GM23248 (cell line): ENCODE data around the gene SPINK6. TPM values are rescaled to one million over a fixed set of nuclear protein-coding genes. Genes with fewer than 3 reads are reported as not detected.

ENCODE experiments used
- DNase-seq: peaks from one replicate; pipeline ENCODE4 v3.0.0-alpha.2; 2015
- H2AFZ ChIP-seq: fragments of 200-600 bp; sonication (generic); 2 replicates; pipeline ENCODE4 v1.6.1; 2016; ENCODE audit warnings: antibody characterized with exemption
- H3F3A ChIP-seq: fragments of 200-600 bp; sonication (generic); 2 replicates; pipeline ENCODE4 v1.6.1; 2016; ENCODE audit warnings: mild to moderate bottlenecking, antibody characterized with exemption, mixed run types; ENCODE audit not compliant: insufficient read depth
- H3K27ac ChIP-seq: fragments of 200-600 bp; sonication (generic); 2 replicates; pipeline ENCODE4 v1.5.1; 2016; ENCODE audit warnings: mild to moderate bottlenecking
- H3K27me3 ChIP-seq: fragments of 200-600 bp; sonication (generic); replicated peaks from 2 replicates; pipeline ENCODE4 v1.6.1; 2016; ENCODE audit warnings: mild to moderate bottlenecking; ENCODE audit not compliant: insufficient read depth
- H3K36me3 ChIP-seq: fragments of 200-600 bp; sonication (generic); 2 replicates; pipeline ENCODE4 v1.6.1; 2016; ENCODE audit warnings: low read depth, mild to moderate bottlenecking
- H3K4me1 ChIP-seq: fragments of 200-600 bp; sonication (generic); 2 replicates; pipeline ENCODE4 v1.6.1; 2016; ENCODE audit warnings: mild to moderate bottlenecking; ENCODE audit not compliant: insufficient read depth
- H3K4me2 ChIP-seq: fragments of 200-600 bp; sonication (generic); one replicate; pipeline ENCODE4 v1.6.1; 2016; ENCODE audit warnings: mild to moderate bottlenecking; ENCODE audit not compliant: unreplicated experiment
- H3K4me3 ChIP-seq: fragments of 200-600 bp; sonication (generic); 2 replicates; pipeline ENCODE4 v1.5.1; 2016; ENCODE audit warnings: mild to moderate bottlenecking
- H3K79me2 ChIP-seq: fragments of 200-600 bp; sonication (generic); 2 replicates; pipeline ENCODE4 v1.6.1; 2016; ENCODE audit warnings: mild to moderate bottlenecking; ENCODE audit not compliant: insufficient read depth
- H3K9ac ChIP-seq: fragments of 200-600 bp; sonication (generic); 2 replicates; pipeline ENCODE4 v1.6.1; 2016; ENCODE audit warnings: mild to moderate bottlenecking
- H3K9me2 ChIP-seq: fragments of 200-600 bp; sonication (generic); 2 replicates; pipeline ENCODE4 v1.6.1; 2016; ENCODE audit warnings: mixed run types, mild to moderate bottlenecking, moderate library complexity; ENCODE audit not compliant: insufficient read depth
- H3K9me3 ChIP-seq: fragments of 200-600 bp; sonication (generic); one replicate; pipeline ENCODE4 v1.6.1; 2017; ENCODE audit warnings: low read depth
- H4K20me1 ChIP-seq: fragments of 200-600 bp; sonication (generic); 2 replicates; pipeline ENCODE4 v1.6.0; 2016; ENCODE audit not compliant: insufficient read depth
- EZH2 ChIP-seq: fragments of 200-600 bp; sonication (generic); IDR thresholded peaks from 2 replicates; pipeline ENCODE4 v1.6.1; 2018; ENCODE audit warnings: antibody characterized with exemption, mild to moderate bottlenecking; ENCODE audit not compliant: insufficient read depth, poor library complexity, severe bottlenecking
- EZH2phosphoT487 ChIP-seq: fragments of 200-600 bp; sonication (generic); IDR thresholded peaks from 2 replicates; pipeline ENCODE4 v1.6.1; 2018; ENCODE audit warnings: antibody characterized with exemption, moderate library complexity, mild to moderate bottlenecking, low read depth; ENCODE audit not compliant: insufficient read depth
- WGBS, 2 experiments: methylation state at CpG; one replicate each; pipeline ENCODE4 v1.1.6; 2015 to 2017; ENCODE audit warnings: low lambda C conversion rate in 2 of 2, low coverage in 1 of 2; ENCODE audit errors: missing lambda C conversion rate in 2 of 2; 5-methylcytosine and 5-hydroxymethylcytosine counted together
- in situ Hi-C: fragments of 300-500 bp; cut with MboI; formaldehyde crosslinking; loops from 2 replicates; pipeline ENCODE4 v1.15.0; 2020
- polyA plus RNA-seq: library from polyadenylated mRNA; unstranded; fragments of >200 nt; fragmentation: Nextera tagmentation; extraction: Ambion mirVana; gene quantifications from 2 replicates; pipeline ENCODE4 v1.2.1, GENCODE V29; 2016
- total RNA-seq: library from RNA; depleted of rRNA; stranded (reverse); fragments of >200 nt; shearing (Covaris generic); gene quantifications from 2 replicates; pipeline ENCODE4 v1.2.3, GENCODE V29; 2014

SPINK6 gene
- total and polyA plus RNA-seq, 2 experiments from 2014 or later = not detected

DNA sequence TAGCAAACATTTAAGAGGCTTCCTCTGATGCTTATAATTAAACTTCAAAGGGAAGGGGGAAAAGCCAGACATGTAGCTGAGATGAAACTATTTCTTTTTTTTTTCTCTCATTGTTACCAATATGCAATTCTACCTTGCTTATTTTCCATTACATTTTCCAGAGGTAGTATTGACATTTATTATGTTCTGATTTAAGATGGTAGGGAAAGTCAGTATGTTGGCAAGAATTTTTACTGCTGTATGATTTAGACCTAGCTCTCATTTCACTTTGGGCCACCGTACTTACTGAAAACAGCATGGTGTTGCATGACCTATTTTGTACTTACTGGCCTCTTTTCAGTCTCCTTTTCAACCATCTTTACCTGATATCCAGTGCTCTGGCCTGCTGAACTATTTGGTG, 9.6 kb upstream of the SPINK6 start:
- no peaks in the 10 kb centered on the region for H3K79me2 ChIP-seq
- in situ Hi-C loops = loop anchor here (25.0 kb wide), 1 partner anchor 919 kb away; no protein-coding TSS in a partner anchor
- H3K4me3 ChIP-seq = no peak overlapping the region
- no peaks in the 10 kb centered on the region for H4K20me1 ChIP-seq
- H3K4me2 ChIP-seq = no peak overlapping the region
- no peaks in the 10 kb centered on the region for H3K27me3 ChIP-seq
- H3K4me1 ChIP-seq = no peaks in the 10 kb centered on the region
- no peak for TF ChIP-seq EZH2
- no peak for TF ChIP-seq EZH2phosphoT487
- H3K9ac ChIP-seq = no peak overlapping the region
- H3F3A ChIP-seq = no peaks in the 10 kb centered on the region
- no peak overlapping the region for H2AFZ ChIP-seq
- no peak for DNase-seq
- no peaks in the 10 kb centered on the region for H3K9me2 ChIP-seq
- 15 to 21% methylated on average over 1 of the region's 1 CpG for WGBS, 2 experiments
- H3K27ac ChIP-seq = no peak overlapping the region
- H3K36me3 ChIP-seq = no peaks in the 10 kb centered on the region
- H3K9me3 ChIP-seq = no peaks in the 10 kb centered on the region

DNA sequence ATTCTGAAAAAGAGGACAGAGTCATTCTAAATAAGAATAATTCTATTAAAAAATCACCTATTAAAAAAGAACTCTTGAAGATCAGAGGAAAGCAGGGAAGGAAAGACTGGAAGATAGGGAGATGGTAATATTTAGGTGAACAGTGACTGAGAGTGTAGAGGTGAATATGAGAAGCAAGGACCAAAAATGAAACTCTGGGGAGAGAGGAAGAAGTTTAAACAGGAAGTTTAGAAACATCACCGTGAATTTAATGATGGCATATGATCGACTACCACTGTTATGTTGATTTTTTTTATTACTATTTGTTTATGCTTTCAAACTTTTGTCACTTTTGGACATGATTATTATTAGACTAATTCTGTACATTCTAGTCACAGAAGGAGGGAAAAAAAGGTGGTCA, 1.7 kb upstream of the SPINK6 start:
- no peaks in the 10 kb centered on the region for H3K36me3 ChIP-seq
- H3K27ac ChIP-seq = no peak overlapping the region
- 19 to 22% methylated on average over 2 of the region's 2 CpGs for WGBS, 2 experiments
- no peaks in the 10 kb centered on the region for H3K9me2 ChIP-seq
- H3K79me2 ChIP-seq = no peaks in the 10 kb centered on the region
- no peak overlapping the region for H3K4me3 ChIP-seq
- H4K20me1 ChIP-seq = no peaks in the 10 kb centered on the region
- no peak for DNase-seq
- H2AFZ ChIP-seq = no peak overlapping the region
- no peak overlapping the region for H3K4me2 ChIP-seq
- in situ Hi-C loops = no loop called here
- no peak overlapping the region for H3K9ac ChIP-seq
- no peaks in the 10 kb centered on the region for H3K27me3 ChIP-seq
- no peaks in the 10 kb centered on the region for H3K4me1 ChIP-seq
- H3F3A ChIP-seq = no peaks in the 10 kb centered on the region
- H3K9me3 ChIP-seq = no peaks in the 10 kb centered on the region
- TF ChIP-seq EZH2 (no peak), EZH2phosphoT487 (no peak)

DNA sequence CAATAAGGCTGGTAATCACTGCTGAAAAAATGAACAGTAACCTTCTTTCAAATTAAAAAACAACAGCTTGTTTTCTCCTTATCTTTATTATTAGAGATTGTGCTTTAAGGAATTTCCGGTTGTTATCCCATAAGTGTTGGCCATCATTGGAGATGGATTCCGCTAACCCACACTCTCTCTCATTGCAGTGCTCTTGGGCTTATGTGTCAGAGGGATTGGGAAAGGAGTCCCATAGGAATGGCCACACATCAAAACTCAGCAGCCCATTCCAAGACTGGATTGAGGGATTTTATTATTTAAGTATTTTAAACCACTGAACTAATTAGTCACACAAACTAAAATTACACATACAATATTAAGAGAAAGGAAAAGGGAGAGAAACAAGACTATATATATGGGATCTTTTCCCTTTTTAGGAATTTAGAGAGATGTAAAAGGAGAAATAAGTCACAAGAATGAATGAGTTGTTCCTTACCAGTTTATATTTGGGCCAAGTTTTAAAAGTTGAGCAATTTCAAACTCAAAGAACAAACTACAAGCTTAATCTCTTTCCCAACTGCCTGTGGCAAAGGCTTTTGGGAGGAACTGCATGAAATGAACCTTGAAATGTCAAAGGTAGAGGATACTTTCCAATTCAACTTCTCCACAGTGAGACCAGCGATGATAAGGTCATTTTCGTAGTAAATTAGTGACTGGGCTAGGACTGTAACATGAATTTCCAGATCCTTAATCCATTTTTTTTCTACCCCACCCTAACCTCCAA, 2.4 kb downstream of the SPINK6 start:
- 41 to 45% methylated on average over 4 of the region's 4 CpGs for WGBS, 2 experiments
- no peak overlapping the region for H3K27ac ChIP-seq
- no peaks in the 10 kb centered on the region for H4K20me1 ChIP-seq
- H3K36me3 ChIP-seq = no peaks in the 10 kb centered on the region
- no peaks in the 10 kb centered on the region for H3K9me3 ChIP-seq
- no peak overlapping the region for H3K4me3 ChIP-seq
- no peaks in the 10 kb centered on the region for H3K79me2 ChIP-seq
- no peaks in the 10 kb centered on the region for H3F3A ChIP-seq
- no peak for TF ChIP-seq EZH2phosphoT487
- TF ChIP-seq EZH2 = no peak
- no peak overlapping the region for H2AFZ ChIP-seq
- H3K4me1 ChIP-seq = no peaks in the 10 kb centered on the region
- H3K4me2 ChIP-seq = no peak overlapping the region
- H3K27me3 ChIP-seq = no peaks in the 10 kb centered on the region
- in situ Hi-C loops = no loop called here
- H3K9ac ChIP-seq = no peak overlapping the region
- no peak for DNase-seq
- no peaks in the 10 kb centered on the region for H3K9me2 ChIP-seq

DNA sequence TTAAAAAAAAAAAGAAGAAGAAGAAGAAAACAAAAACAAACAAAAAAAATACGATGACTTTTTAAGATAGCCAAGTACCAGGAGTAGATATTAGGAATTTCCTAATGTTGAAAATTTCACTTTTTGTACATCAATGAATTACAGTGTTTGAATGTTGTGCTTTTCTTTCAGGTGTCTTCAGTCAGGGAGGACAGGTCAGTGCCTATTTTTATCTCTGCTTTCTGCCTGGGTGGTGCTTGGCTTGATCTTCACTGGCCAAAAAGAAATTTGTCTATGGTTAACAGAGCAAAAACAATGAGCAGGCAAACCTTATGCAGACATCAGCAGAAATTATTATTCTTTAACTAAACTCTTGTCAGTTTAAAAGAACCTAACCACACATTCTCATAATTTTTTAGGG, 3.0 kb downstream of the SPINK6 start:
- H3K4me3 ChIP-seq = no peak overlapping the region
- TF ChIP-seq EZH2phosphoT487 = no peak
- TF ChIP-seq EZH2 = no peak
- no peak overlapping the region for H3K9ac ChIP-seq
- no peak overlapping the region for H3K27ac ChIP-seq
- no peaks in the 10 kb centered on the region for H3K27me3 ChIP-seq
- no peaks in the 10 kb centered on the region for H3K9me2 ChIP-seq
- no peaks in the 10 kb centered on the region for H4K20me1 ChIP-seq
- no peak overlapping the region for H2AFZ ChIP-seq
- H3K36me3 ChIP-seq = no peaks in the 10 kb centered on the region
- H3F3A ChIP-seq = no peaks in the 10 kb centered on the region
- no peak overlapping the region for H3K4me2 ChIP-seq
- 20 to 28% methylated on average over 1 of the region's 1 CpG for WGBS, 2 experiments
- no peaks in the 10 kb centered on the region for H3K4me1 ChIP-seq
- H3K9me3 ChIP-seq = no peaks in the 10 kb centered on the region
- in situ Hi-C loops = no loop called here
- DNase-seq = no peak
- H3K79me2 ChIP-seq = no peaks in the 10 kb centered on the region
